HL-60 (cell line): Measurements from ENCODE around the gene UBQLN4.

ENCODE experiments used
- CTCF ChIP-seq: IDR thresholded peaks from one replicate; pipeline ENCODE4 v1.5.1; 2011; ENCODE audit warnings: low read length, control low read depth, inconsistent platforms; ENCODE audit not compliant: insufficient read depth
- POLR2AphosphoS5 ChIP-seq: IDR thresholded peaks from 2 replicates; pipeline ENCODE4 v1.6.1; 2012; ENCODE audit warnings: low read depth
- SPI1 ChIP-seq: IDR thresholded peaks from 2 replicates; pipeline ENCODE4 v1.6.1; 2012; ENCODE audit warnings: low read depth, mild to moderate bottlenecking, borderline replicate concordance

- no peak for TF ChIP-seq POLR2AphosphoS5
- no peak for TF ChIP-seq CTCF
- TF ChIP-seq SPI1: no peak
These were observed 23.8 kb upstream of the UBQLN4 start for GRCh38 chr1:156077430-156077760.
